NCI-H1417 treated with DMSO at 0.1 percent for 48 hours (cell line): ENCODE data around the gene MRPS2.

Source experiments
- DNase-seq: peaks from one replicate; lab custom pipeline; 2025; lab: John Stamatoyannopoulos, UW

MRPS2 gene

DNA sequence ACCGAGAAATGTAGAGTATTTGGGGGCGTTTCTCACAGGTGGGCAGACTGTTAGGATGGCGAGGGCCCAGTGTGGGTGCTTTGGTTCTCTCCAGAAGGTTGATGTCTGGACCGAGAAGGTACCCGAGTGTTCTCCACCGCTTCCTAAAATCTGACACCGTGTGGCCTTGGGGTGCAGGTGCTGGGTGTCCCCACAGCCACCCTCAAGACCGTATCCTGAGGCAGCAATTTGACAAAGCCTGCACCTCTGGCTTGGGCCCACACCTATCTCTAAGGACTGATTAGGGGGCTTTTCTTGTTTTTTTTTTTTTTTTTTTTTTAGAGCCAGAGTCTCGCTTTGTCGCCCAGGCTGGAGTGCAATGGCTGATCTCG, 19.6 kb upstream of the MRPS2 start:
- no peak for DNase-seq

DNA sequence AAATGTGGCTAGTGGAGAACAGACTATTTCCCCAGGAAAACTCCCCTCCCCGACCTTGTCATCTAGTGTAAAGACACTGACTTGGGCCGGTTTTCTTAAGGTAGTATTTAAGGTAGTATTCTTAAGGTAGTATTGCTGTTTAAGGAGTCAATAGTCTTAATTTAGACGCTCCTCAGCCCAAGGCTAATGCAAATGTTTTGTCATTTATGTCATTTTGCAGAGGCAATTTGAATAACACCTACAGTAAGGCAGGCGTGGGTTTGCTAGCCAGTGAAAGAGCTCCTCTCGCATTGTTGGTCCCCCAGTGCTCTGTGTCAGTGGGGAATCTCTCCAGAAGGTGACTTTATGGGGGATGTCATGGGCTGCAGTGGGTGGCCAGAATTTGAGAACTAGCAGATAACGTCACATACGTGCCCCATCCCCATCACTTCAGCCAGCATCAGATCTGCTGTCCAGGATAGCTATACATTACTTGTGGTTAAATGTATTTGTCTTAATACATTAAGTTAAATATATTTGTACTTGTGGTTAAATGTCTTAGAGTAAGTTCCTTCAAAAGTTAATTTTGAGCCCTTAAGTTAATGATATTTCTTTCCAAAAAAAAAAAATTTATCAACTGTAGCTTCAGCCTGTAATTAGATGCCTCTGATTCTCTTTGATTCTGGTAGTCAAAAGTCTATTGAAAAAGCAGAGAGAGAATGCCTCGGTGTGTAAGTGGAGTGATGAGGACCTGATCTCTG, 18.3 kb upstream of the MRPS2 start:
- no peak for DNase-seq

DNA sequence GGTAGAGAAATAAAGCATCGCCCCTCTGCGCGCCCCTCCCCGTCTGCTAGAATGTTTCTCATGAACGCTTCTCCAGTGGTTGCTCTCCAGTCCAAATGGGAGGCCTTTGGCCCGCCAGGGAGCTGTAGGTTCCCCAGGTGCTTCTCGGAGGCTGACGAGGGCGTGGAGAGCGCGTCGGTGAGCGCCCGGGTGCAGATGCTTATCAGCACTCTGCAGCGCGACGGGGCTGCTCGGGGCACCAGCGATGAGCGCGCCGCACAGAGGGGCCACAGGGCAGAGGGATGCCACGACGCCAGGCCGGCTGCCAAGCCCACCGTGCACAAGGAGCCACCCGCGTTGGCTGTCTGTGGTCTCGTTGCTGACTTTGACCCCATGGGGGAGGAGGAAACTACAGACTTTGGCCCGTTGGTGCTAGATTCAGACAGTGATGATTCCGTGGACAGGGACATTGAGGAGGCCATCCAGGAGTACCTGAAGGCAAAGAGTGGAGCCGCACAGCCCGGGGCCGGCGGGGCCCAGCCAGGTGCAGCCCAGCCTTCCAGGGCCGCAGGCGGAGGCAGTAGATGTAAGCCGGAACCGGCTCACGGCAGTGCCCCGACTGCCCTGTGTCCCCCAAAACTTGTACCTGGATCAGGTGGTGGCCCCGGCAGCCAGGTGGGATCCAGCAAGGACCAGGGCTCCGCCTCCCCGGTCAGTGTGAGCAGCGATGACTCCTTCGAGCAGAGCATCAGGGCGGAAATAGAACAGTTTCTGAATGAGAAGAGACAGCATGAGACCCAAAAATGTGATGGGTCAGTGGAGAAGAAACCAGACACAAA, 15.8 kb upstream of the MRPS2 start:
- no peak for DNase-seq

DNA sequence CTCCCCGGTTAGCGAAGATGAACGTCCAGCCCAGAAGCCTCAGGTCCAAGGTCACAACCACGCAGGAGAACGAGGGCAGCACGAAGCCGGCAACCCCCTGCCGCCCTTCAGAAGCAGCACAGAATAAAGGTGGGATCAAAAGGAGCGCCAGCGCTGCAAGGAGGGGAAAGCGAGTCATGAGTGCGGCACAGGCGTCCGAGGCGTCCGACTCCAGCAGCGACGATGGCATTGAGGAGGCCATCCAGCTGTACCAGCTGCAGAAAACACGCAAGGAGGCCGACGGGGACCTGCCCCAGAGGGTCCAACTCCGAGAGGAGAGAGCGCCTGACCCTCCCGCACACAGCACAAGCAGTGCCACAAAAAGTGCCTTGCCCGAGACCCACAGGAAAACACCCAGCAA, 15.1 kb upstream of the MRPS2 start:
- DNase-seq: no peak

DNA sequence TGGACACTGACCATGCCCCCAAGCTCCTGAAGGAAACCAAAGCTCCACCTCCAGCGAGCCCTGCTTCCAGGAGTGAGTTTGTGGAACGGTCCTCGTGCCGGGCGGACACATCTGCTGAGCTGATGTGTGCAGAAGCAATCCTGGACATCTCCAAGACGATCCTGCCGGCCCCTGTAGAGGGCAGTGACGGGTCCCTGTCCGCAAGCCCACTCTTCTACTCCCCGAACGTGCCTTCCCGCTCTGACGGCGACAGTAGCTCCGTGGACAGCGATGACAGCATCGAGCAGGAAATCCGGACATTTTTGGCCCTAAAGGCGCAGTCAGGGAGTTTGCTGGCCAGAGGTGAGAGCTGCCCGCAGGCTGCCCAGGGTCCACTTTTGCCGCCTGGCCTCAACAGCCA, 14.7 kb upstream of the MRPS2 start:
- no peak for DNase-seq

DNA sequence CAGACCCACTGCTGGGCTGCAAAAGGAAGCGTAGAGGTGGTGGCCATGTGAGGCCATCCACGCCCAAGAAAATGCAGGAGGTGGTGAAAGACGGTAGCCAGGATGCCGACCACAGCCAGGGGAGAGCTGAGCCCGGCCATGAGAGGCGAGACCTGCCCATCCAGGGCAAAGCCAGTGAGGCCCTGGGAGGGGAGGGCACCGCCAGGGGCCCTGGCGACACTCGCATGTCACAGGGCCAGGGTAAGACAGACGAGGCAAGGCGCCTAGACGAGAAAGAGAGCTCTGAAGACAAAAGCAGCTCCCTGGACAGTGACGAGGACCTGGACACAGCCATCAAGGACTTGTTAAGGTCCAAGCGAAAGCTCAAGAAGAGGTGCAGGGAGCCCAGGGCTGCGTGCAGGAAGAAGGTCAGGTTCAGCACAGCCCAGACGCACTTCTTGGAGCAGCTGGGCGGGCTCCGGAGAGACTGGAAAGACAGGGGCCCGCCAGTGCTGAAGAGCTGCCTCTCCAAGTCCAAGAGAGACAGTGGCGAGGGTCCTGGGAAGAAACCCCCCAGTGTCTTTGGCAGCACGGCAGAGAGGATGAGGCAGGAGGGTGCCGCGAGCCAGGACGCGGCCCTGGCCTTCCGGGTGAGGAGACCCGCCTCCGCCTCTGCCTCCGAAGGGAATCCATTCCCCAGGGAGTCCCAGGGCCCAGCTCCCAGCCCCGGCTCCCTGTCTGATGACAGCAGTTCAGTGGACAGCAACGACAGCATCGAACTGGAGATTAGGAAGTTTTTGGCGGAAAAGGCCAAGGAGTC, 14.0 kb upstream of the MRPS2 start:
- no peak for DNase-seq

DNA sequence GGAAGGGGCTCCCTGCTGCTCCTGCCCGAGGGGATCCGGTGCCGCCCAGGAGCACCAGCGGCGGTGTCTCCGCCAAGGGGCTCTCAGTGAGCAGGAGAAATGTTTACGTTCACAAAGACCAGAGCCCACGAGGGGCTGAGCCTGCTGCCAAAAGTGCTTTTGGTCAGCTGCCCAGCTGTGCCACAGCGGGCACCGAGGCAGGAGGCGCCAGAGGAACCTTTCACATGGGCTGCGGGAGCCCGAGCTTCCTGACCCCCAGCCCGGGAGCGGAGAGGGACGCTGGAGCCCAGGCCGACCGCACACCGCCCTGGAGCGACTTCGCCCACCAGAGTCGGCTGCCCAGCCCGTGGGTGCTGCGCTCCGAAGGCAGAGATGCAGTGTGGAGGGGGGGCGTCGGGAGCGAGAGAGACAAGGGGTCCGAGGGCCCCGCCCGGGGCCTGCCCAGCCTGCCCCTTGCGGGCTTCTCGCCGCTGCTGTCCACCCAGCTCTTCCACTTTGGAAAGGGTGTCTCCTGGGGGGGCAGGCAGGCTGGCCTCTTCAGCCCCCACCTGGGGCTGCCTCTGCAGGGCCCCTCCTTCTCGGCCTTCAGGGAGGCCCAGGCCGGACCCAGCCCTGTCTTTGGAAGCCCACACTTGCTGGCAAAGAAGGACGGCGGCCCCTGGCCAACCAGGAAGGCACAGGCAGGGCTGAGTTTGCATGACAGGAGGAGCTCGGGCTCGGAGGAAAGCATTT, 13.0 kb upstream of the MRPS2 start:
- DNase-seq: no peak

DNA sequence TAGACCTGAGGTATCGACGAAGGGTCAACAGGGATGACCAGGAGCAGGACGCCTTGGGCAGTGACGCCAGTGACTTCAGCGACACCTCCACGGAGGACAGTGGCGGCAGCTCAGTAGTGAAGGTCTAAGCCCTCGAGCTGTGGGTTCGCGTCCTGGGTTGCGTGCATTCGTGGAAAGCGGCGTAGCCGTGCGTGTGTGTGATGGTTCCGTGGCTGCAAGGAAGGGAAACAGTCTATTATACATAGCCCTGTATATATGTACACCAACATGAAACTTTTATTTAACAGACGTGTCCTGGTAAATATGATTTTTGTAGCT, 12.5 kb upstream of the MRPS2 start:
- no peak for DNase-seq

DNA sequence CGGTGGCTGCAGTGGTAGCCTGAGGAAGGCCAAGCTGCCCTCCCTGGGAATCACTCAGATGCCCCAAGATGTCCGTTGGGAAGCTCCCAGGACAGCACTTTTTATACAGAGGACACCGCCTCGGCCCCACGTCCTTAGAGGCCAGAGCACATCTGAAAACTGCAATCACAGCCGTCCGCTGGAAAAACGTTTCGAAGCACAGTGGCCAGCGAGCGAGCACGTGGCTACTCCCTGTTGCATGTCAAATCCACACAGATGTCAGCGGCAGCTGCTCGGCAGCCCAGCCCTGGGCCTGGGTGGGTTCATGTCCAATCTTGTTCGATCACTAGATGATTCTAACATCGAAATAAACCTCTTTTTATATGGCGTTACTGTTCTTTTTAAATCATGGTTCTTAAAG, 12.0 kb upstream of the MRPS2 start:
- DNase-seq: no peak

DNA sequence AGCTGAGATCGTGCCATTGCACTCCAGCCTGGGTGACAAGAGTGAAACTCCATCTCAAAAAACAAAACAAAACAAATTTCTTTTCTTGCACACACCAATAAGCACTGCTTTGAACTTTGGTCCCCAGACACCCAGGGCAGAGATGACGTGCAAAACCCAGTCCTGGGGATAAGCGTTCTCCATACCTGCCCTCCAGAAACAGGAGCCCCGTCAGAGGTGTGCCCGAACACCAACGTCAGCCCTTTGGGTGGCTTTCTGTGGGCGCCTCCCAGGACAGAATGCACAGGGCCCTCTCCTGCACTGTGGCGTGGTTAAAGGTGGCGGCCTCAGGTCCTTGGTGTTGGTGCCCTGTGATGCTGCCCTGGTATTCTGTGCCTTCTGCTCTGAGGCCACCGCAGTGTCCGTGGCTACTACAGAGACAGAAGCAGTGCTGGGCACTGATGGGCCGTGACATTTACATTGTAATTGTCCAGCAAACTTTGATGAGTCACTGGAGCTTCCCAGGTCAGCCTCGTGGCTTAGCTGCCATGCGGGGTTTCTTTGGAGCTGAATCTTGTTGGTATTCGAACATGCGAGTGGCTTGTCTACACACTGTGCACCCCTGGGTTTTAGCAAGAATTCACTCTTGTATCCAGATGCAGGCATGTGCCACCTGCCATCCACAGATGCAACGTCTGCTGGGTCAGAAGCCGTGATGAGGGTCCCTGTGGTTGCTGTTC, 11.1 kb upstream of the MRPS2 start:
- DNase-seq: no peak

DNA sequence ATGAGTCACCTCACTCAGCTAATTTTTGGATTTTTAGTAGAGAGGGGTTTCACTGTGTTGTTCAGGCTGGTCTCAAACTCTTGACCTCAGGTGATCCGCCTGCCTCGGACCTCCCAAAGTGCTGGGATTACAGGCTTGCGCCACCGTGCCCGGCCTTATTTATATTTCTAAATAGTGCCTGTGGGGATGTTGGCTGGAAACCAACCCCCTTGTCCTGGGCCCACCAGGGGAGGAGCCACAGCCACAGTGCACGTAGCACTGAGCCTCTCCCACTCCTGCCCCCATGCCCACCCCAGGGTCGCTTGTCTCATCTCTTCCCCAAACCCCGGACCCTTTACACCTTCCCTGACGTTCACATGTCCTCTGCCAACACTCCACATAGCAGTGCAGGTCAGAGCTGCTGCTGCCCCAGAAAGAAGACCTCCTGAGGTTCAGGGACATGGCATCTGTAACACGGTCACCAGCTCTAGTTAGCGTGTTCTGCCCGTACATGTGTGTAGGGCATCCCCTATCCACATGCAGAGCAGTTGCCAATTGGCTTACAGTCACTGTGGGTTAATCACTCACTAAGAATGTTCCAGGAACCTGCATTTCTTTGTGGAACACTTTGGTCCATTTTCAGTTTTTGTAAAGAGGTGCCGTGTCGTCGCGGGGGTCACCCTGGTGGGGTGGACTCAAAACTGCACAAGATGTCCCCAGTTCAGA, 10.2 kb upstream of the MRPS2 start:
- DNase-seq: no peak

DNA sequence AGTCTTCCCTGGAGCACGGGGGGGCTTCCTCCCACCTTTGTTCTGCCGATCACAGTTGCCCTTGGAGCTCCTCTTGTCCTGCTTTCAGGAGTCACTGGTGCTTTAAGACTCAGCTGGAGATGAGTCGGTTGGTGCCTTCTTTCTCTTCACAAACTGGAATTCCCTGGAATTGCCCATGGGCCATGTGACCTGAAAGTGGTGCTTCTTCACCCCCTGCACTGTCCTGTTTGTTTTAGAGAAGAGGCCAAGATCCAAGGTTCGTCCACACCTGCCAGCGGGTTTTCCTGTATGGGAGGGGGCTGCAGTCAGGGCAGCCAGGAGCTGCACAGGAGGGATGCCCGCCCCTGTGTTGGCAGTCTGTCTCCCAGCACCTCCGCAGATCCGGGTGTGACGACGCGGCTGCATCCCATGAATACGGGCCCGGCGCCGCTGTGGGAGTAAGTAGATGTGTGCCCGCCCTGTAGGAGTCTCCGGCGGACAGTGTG, 9.5 kb upstream of the MRPS2 start:
- DNase-seq: no peak

DNA sequence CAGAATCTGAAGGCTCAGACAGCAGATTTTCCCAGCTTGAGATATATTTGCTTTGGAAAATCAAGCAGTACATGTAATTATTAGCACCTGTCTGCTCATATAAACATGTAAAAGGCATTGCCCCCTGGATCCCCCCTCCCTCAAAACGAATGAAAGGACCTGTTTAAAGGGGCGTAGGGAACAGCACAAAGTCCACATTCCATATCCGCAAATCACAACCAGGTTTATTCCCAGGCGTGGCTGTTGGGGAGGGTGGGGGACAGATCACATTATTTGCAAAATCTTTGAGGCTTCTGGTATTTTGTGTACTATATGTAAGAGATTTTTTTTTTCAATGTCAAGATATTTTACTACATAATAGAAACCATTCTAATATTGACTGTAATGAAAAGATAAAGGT, 8.7 kb upstream of the MRPS2 start:
- DNase-seq: no peak

DNA sequence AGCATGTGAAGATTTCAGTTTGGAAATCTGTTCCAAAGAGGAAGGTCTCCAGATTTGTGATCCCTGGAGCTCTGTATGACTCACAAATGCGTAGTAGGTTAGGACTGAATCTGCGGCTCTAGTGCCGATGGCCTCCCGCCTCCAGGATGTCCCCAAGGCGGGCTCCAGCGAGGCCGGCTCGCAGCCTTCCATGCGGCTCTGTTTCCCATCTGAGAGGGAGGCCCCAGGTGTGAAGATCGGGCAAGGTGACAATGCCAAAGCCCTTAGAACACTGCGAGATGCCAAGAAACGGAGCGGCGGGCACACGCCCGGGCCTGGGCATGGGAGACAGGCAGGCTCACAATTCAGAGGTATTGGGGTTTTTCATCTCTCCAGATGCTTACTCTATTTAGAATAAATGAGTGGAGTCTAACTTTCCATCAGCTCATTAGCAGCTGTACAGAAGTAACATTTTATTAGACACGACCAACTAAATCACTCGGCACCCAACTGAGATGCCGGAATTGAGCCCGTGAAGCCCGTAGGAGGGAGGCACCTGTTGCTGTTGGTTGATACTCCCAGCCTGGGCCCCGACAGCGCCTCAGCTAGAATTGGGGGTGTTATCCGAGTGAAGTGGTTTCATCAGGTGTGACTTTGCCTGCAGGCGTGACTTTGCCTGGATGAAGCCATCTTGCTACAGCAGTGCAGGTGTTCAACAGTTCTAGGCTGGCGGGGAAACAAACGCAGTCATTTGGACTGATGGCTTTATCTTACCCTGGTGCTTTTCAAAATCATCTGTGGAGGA, 7.4 kb upstream of the MRPS2 start:
- DNase-seq: peak; percentile 37

DNA sequence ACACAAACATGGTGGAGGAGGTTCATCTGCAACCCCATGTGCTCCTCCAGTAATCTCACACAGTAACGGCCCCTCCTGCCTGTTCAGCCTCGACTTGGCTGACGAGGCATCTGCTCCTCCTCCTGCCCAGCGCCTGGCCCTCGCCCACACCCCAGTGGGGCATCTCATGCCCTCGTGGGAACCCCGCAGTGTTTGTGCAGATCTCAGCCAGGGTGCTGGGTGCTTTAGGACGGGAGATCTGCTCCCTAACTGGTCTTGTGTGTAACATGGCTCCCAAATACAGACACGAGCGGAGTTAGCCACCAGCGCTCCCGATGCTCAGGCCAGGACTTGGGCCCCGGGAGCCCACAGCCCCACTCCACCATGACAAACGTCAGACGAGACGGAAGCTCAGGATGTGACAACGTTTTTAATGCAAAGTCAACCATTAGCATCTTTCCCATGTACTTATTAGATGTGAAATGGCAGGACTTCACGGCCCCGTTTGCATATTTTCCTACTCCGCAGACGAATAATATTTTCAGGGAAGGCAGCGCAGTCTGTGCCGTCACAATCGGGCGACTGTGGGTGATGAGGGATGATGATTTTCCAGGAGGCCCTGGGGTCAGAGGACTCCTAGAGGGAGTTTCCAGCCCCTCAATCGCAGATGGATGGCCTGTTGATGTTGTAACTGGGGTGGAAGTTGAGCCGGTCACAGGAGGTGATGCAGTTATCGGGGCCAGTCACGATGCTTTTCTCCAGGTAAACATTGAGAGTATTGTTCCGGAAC, 5.5 kb upstream of the MRPS2 start:
- DNase-seq: no peak

DNA sequence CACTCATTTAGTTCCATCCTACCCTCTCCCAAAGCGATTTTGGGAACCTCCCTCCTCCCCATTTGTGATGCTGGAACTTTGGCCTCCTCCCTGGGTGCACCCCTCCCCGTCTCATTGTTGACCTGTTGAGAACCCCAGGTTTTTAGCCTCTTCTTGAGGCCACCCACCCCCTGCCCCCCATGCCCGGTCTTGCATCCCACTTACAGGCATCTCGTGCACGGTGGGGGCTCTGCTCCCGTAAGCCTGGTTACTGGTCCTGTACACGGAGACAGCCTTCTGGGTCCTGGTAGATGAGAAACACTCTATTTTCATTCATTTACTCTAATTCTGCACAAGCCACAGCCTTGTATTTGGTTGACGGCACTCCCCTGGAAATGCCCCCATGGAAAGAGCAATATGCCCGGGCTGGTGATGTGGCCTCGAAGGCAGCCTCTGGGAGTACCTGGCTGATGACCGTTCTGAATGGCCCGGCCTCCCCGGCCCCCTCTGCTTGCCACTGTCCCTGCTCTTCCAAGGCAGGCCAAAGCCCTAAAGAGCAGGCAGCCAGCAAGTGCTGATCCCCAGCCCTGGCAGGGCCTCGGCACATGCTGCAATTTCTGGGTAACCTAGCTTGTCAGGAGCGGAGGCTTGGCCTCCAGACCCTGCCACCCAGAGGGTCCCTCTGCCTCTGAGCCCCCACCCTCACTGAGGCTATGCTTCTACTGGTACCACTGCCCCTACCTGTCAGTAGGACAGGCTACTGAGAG, 1.9 kb upstream of the MRPS2 start:
- no peak for DNase-seq

DNA sequence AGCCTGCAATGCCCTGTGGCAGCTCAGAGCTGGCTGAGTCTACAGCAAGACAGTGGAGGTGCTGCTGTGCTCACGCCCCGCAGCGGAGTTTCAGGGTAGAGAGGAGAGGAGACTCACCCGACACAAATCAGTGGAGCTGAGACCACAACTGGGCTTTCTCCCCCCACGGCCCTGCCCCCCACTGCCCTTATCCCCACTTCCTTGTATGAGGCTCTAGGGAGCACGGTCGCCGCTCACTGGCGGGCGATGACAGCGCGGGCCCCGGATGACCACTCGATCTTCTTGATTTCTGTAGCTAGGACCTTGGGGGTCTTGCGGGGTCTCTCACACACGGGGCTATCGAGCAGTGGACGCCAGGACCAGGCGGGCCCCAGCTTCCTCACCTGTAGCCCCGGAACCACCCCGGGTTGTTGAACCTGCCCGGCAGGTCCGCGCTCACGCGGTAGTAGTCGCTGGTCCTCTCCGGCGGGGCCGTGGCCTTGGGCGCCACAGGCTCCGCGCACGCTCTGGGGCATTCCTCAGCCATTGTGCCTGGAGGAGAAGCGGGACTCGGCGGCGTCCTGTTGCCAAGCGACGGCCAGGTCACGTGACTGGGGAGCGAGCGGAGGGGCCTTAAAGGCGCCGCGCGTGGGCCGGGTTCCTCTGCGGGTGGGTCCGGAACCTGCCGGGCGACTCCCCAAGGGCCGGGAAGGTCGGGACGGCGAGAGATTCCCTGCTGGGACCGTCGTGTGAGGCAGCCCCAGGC, 984 bp upstream of the MRPS2 start:
- peak; percentile 52 for DNase-seq

DNA sequence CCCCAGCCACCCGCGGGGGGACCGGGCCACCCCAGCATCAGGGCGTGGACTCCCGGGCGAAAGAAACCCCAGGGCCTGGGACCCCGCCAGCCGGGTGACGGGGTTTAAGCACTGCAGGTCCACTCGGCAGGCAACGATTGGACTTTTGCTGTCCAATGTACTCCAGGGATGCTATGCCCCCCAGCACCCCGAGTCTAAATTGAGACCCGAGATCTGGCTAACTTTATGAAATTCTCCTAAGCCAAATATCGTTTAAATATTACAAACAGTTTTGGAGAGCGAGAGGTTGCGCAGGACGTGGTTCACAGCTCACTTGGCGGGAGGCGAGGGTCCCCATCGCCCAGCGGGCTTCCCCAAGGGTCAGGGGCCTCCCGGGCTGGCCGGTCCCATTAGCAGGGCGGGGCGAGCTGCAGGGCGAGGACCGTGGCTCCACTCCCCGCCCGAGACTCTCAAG, 384 bp upstream of the MRPS2 start:
- DNase-seq: no peak
